ENCODE data around the gene VRK2.

The VRK2 gene

GRCh38 chr2:58098254-58099095 is 51.9 kb downstream of the VRK2 start:
- DNase-seq (ENCODE audit: low spot score) = no peak
- TF ChIP-seq CTCF (IDR thresholded peaks at IDR 0.05; ENCODE audit: extremely low read depth, insufficient read depth, missing control alignments) = no peak
- in situ Hi-C loops (cut with MboI; ENCODE audit: low pct_unique_long_range_greater_than_20kb, low sequenced_read_pairs, unreplicated experiment) = no loop called here

GRCh38 chr2:58099096-58099769 is 52.6 kb downstream of the VRK2 start:
- in situ Hi-C loops (cut with MboI; ENCODE audit: low pct_unique_long_range_greater_than_20kb, low sequenced_read_pairs, unreplicated experiment) = no loop called here
- no peak for DNase-seq (ENCODE audit: low spot score)

GRCh38 chr2:58101500-58101899 is 54.9 kb downstream of the VRK2 start:
- in situ Hi-C loops (cut with MboI; ENCODE audit: low pct_unique_long_range_greater_than_20kb, low sequenced_read_pairs, unreplicated experiment) = no loop called here
- no peak for DNase-seq (ENCODE audit: low spot score)
- TF ChIP-seq CTCF (IDR thresholded peaks at IDR 0.05; ENCODE audit: extremely low read depth, insufficient read depth, missing control alignments) = no peak

More at GRCh38 chr2:58099096-58099769, 52.6 kb downstream of the VRK2 start:
- no peak for TF ChIP-seq CTCF (IDR thresholded peaks at IDR 0.05; ENCODE audit: extremely low read depth, insufficient read depth, missing control alignments)

- TF ChIP-seq CTCF (IDR thresholded peaks at IDR 0.05; ENCODE audit: extremely low read depth, insufficient read depth, missing control alignments) = no peak
Observed at GRCh38 chr2:58106896-58107295, 60.3 kb downstream of the VRK2 start.

GRCh38 chr2:58107803-58108710 is 61.5 kb downstream of the VRK2 start:
- TF ChIP-seq CTCF (IDR thresholded peaks at IDR 0.05; ENCODE audit: extremely low read depth, insufficient read depth, missing control alignments) = no peak
- no peak for DNase-seq (ENCODE audit: low spot score)
- in situ Hi-C loops (cut with MboI; ENCODE audit: low pct_unique_long_range_greater_than_20kb, low sequenced_read_pairs, unreplicated experiment) = no loop called here

More at GRCh38 chr2:58106896-58107295, 60.3 kb downstream of the VRK2 start:
- DNase-seq (ENCODE audit: low spot score) = no peak
- in situ Hi-C loops (cut with MboI; ENCODE audit: low pct_unique_long_range_greater_than_20kb, low sequenced_read_pairs, unreplicated experiment) = no loop called here

GRCh38 chr2:58109481-58109880 is 62.9 kb downstream of the VRK2 start:
- no peak for TF ChIP-seq CTCF (IDR thresholded peaks at IDR 0.05; ENCODE audit: extremely low read depth, insufficient read depth, missing control alignments)
- in situ Hi-C loops (cut with MboI; ENCODE audit: low pct_unique_long_range_greater_than_20kb, low sequenced_read_pairs, unreplicated experiment) = no loop called here

More at GRCh38 chr2:58109481-58109880, 62.9 kb downstream of the VRK2 start:
- DNase-seq (ENCODE audit: low spot score) = no peak

Measured in GM13977 (cell line).